GDM1 (cell line): Measurements from ENCODE around the gene LOXHD1.

Experiments
- DNase-seq: peaks from one replicate; lab custom pipeline; 2025; lab: John Stamatoyannopoulos, UW

LOXHD1 gene

GRCh38 chr18:46657115-46657955 lies at the start of gene LOXHD1:
Gene LOXHD1 (minus strand): TSS chr18:46657220. CDS start chr18:46657033, 187 bp downstream.
- no peak for DNase-seq

- DNase-seq: no peak
These were observed 48.5 kb upstream of the LOXHD1 start for GRCh38 chr18:46705521-46705920.

GRCh38 chr18:46704816-46705215 lies 47.8 kb upstream of the LOXHD1 start:
- DNase-seq: no peak

GRCh38 chr18:46704189-46704588 lies 47.2 kb upstream of the LOXHD1 start:
- DNase-seq: no peak

GRCh38 chr18:46702471-46702870 lies 45.5 kb upstream of the LOXHD1 start:
- no peak for DNase-seq

- no peak for DNase-seq
These were observed 43.2 kb upstream of the LOXHD1 start for GRCh38 chr18:46700066-46700824.

- no peak for DNase-seq
These were observed 39.7 kb upstream of the LOXHD1 start for GRCh38 chr18:46696702-46697101.

GRCh38 chr18:46696268-46696667 lies 39.2 kb upstream of the LOXHD1 start:
- DNase-seq: no peak

GRCh38 chr18:46693996-46694395 lies 37.0 kb upstream of the LOXHD1 start:
- no peak for DNase-seq

GRCh38 chr18:46688853-46689525 lies 32.0 kb upstream of the LOXHD1 start:
- DNase-seq: no peak

- no peak for DNase-seq
These were observed 29.2 kb upstream of the LOXHD1 start for GRCh38 chr18:46686186-46686585.

GRCh38 chr18:46683252-46683651 lies 26.2 kb upstream of the LOXHD1 start:
- no peak for DNase-seq

- DNase-seq: no peak
These were observed 24.0 kb upstream of the LOXHD1 start for GRCh38 chr18:46680784-46681695.

- no peak for DNase-seq
These were observed 23.0 kb upstream of the LOXHD1 start for GRCh38 chr18:46679846-46680598.

GRCh38 chr18:46678785-46679399 lies 21.9 kb upstream of the LOXHD1 start:
- DNase-seq: peak; percentile 11

- no peak for DNase-seq
These were observed 21.0 kb upstream of the LOXHD1 start for GRCh38 chr18:46678041-46678440.

- no peak for DNase-seq
These were observed 20.6 kb upstream of the LOXHD1 start for GRCh38 chr18:46677611-46678010.

GRCh38 chr18:46676182-46676835 lies 19.3 kb upstream of the LOXHD1 start:
- no peak for DNase-seq

GRCh38 chr18:46675112-46675511 lies 18.1 kb upstream of the LOXHD1 start:
- DNase-seq: no peak
